Pons (tissue), 1 donor: Measurements from ENCODE around the gene RPS27L.

ENCODE experiments used
- DNase-seq: peaks from one replicate; pipeline ENCODE4 v3.0.0-alpha.2; 2016; ENCODE audit warnings: low spot score

The RPS27L gene

GRCh38 chr15:63188247-63188925, 31.1 kb upstream of the RPS27L start:
- DNase-seq, result no peak

- DNase-seq, result no peak
These were observed 30.4 kb upstream of the RPS27L start for GRCh38 chr15:63187589-63188226.

- DNase-seq, result no peak
These were observed 28.8 kb upstream of the RPS27L start for GRCh38 chr15:63186065-63186464.

GRCh38 chr15:63185206-63185605, 27.9 kb upstream of the RPS27L start:
- peak; percentile 79 for DNase-seq

GRCh38 chr15:63181648-63182047, 24.4 kb upstream of the RPS27L start:
- DNase-seq, result no peak

- DNase-seq, result no peak
These were observed 23.5 kb upstream of the RPS27L start for GRCh38 chr15:63180746-63181145.

- no peak for DNase-seq
These were observed 20.8 kb upstream of the RPS27L start for GRCh38 chr15:63178034-63178433.

- DNase-seq, result no peak
These were observed 19.0 kb upstream of the RPS27L start for GRCh38 chr15:63176302-63176701.

GRCh38 chr15:63172851-63173451, 15.7 kb upstream of the RPS27L start:
- peak; percentile 49 for DNase-seq

- DNase-seq, result no peak
These were observed 15.1 kb upstream of the RPS27L start for GRCh38 chr15:63172376-63172775.

- no peak for DNase-seq
These were observed 12.5 kb upstream of the RPS27L start for GRCh38 chr15:63169788-63170187.

- DNase-seq, result no peak
These were observed 8.9 kb upstream of the RPS27L start for GRCh38 chr15:63166219-63166618.

GRCh38 chr15:63165166-63165859, 8.0 kb upstream of the RPS27L start:
- no peak for DNase-seq

GRCh38 chr15:63163217-63163616, 5.9 kb upstream of the RPS27L start:
- DNase-seq, result no peak

- DNase-seq, result no peak
These were observed 3.4 kb upstream of the RPS27L start for GRCh38 chr15:63160638-63161037.

GRCh38 chr15:63157891-63158431, 684 bp upstream of the RPS27L start:
- peak; percentile 64 for DNase-seq

GRCh38 chr15:63156755-63157117, 541 bp downstream of the RPS27L start:
- DNase-seq, result peak; percentile 65

GRCh38 chr15:63156086-63156710, 1.1 kb downstream of the RPS27L start:
- peak; percentile 75 for DNase-seq

GRCh38 chr15:63155486-63155885, 1.8 kb downstream of the RPS27L start:
- DNase-seq, result peak; percentile 18

GRCh38 chr15:63151665-63152064, 5.6 kb downstream of the RPS27L start:
- no peak for DNase-seq

GRCh38 chr15:63146684-63147083, 10.6 kb downstream of the RPS27L start:
- DNase-seq, result no peak

- DNase-seq, result no peak
These were observed 11.9 kb downstream of the RPS27L start for GRCh38 chr15:63145426-63145825.
